GM19463 (cell line): ENCODE results near the gene GJB4.
"Not testable (repeated sequence)": the region's sequence is repeated elsewhere in the genome, so short reads cannot be mapped to it uniquely, and the experiment has no call there.

Experiments
- ATAC-seq: cut with Tn5 transposase; IDR thresholded peaks from one replicate; pipeline ENCODE4 v1.9.1; 2021; ENCODE audit warnings: mild to moderate bottlenecking, moderate library complexity; ENCODE audit not compliant: unreplicated experiment

The GJB4 gene

GRCh38 chr1:34746785-34747637 is 12.5 kb upstream of the GJB4 start:
- no peak for ATAC-seq

GRCh38 chr1:34747638-34747941 is 11.9 kb upstream of the GJB4 start:
- no peak for ATAC-seq

- ATAC-seq: no peak
Observed at GRCh38 chr1:34749992-34750391, 9.5 kb upstream of the GJB4 start.

GRCh38 chr1:34750610-34751009 is 8.9 kb upstream of the GJB4 start:
- ATAC-seq: no peak

GRCh38 chr1:34753163-34753562 is 6.4 kb upstream of the GJB4 start:
- ATAC-seq: no peak

- no peak for ATAC-seq
Observed at GRCh38 chr1:34754964-34755637, 4.4 kb upstream of the GJB4 start, which contains the start of gene GJB5. GJB5 (plus strand) TSS chr1:34755047; CDS start chr1:34757331, 2,284 bp downstream.

- no peak for ATAC-seq
Observed at GRCh38 chr1:34755961-34756360, 3.6 kb upstream of the GJB4 start.

- ATAC-seq: no peak
Observed at GRCh38 chr1:34757386-34757785, 2.2 kb upstream of the GJB4 start.

GRCh38 chr1:34758751-34759150 is 789 bp upstream of the GJB4 start:
- ATAC-seq: no peak

- no peak for ATAC-seq
Observed at GRCh38 chr1:34761176-34761761, 1.7 kb downstream of the GJB4 start.

- no peak for ATAC-seq
Observed at GRCh38 chr1:34761776-34762307, 2.3 kb downstream of the GJB4 start.

GRCh38 chr1:34762474-34763141 is 3.1 kb downstream of the GJB4 start:
- no peak for ATAC-seq

GRCh38 chr1:34763142-34763781 is 3.7 kb downstream of the GJB4 start:
- no peak for ATAC-seq

GRCh38 chr1:34768856-34769255 is 9.3 kb downstream of the GJB4 start:
- no peak for ATAC-seq

- ATAC-seq: no peak
Observed at GRCh38 chr1:34770891-34771504, 11.5 kb downstream of the GJB4 start.

GRCh38 chr1:34771573-34772371 is 12.2 kb downstream of the GJB4 start:
- ATAC-seq: no peak

GRCh38 chr1:34773114-34773513 is 13.6 kb downstream of the GJB4 start:
- not testable (repeated sequence) for ATAC-seq

- no peak for ATAC-seq
Observed at GRCh38 chr1:34774957-34775356, 15.4 kb downstream of the GJB4 start.

- ATAC-seq: no peak
Observed at GRCh38 chr1:34776911-34777310, 17.4 kb downstream of the GJB4 start.
